Trophoblast cell (in vitro differentiated cells and primary cell): ENCODE results near the gene SLC30A7.

Experiments
- DNase-seq, 2 donors: peaks; one replicate each; pipeline ENCODE4 v3.0.0-alpha.2; 2016
- H2AFZ ChIP-seq: 2 replicates; pipeline ENCODE4 v1.6.1; 2013; ENCODE audit warnings: low read length, moderate library complexity, mild to moderate bottlenecking; ENCODE audit not compliant: insufficient read depth, poor library complexity
- H2AK5ac ChIP-seq: 2 replicates; pipeline ENCODE4 v1.6.1; 2013; ENCODE audit warnings: mild to moderate bottlenecking, low read length
- H2BK120ac ChIP-seq: 2 replicates; pipeline ENCODE4 v1.6.1; 2013; ENCODE audit warnings: low read length, mild to moderate bottlenecking, moderate library complexity; ENCODE audit not compliant: insufficient read depth, poor library complexity
- H2BK12ac ChIP-seq: 2 replicates; pipeline ENCODE4 v1.6.1; 2013; ENCODE audit warnings: mild to moderate bottlenecking, low read length, moderate library complexity
- H2BK5ac ChIP-seq: 2 replicates; pipeline ENCODE4 v1.6.1; 2013; ENCODE audit warnings: low read length, low read depth, moderate library complexity, mild to moderate bottlenecking; ENCODE audit not compliant: poor library complexity
- H3K14ac ChIP-seq: 2 replicates; pipeline ENCODE4 v1.6.1; 2013; ENCODE audit warnings: mild to moderate bottlenecking, low read length
- H3K18ac ChIP-seq: 2 replicates; pipeline ENCODE4 v1.6.1; 2013; ENCODE audit warnings: mild to moderate bottlenecking, low read length
- H3K23ac ChIP-seq: 2 replicates; pipeline ENCODE4 v1.6.1; 2013; ENCODE audit warnings: low read length
- H3K27ac ChIP-seq: 2 replicates; pipeline ENCODE4 v1.5.1; 2013; ENCODE audit warnings: low read depth, mild to moderate bottlenecking, inconsistent platforms, low read length, moderate library complexity
- H3K27me3 ChIP-seq: 2 replicates; pipeline ENCODE4 v1.6.1; 2013; ENCODE audit warnings: inconsistent platforms, mild to moderate bottlenecking, low read length, moderate library complexity; ENCODE audit not compliant: insufficient read depth
- H3K36me3 ChIP-seq, 2 experiments: 1 replicate in 1 of 2; 2 replicates in 1 of 2; pipeline ENCODE4 v1.6.1; 2013; ENCODE audit warnings: low read length in 2 of 2, mild to moderate bottlenecking in 2 of 2, moderate library complexity in 1 of 2; ENCODE audit not compliant: insufficient read depth in 2 of 2, control insufficient read depth in 1 of 2
- H3K4ac ChIP-seq: 2 replicates; pipeline ENCODE4 v1.6.1; 2013; ENCODE audit warnings: low read depth, mild to moderate bottlenecking, low read length, moderate library complexity
- H3K4me1 ChIP-seq, 2 experiments: 1 replicate in 1 of 2; 2 replicates in 1 of 2; pipeline ENCODE4 v1.6.1; 2013; ENCODE audit warnings: low read length in 2 of 2, mild to moderate bottlenecking in 2 of 2, moderate library complexity in 1 of 2; ENCODE audit not compliant: insufficient read depth in 2 of 2, control insufficient read depth in 1 of 2
- H3K4me2 ChIP-seq: 2 replicates; pipeline ENCODE4 v1.6.1; 2013; ENCODE audit warnings: inconsistent platforms, mild to moderate bottlenecking, low read length, moderate library complexity
- H3K4me3 ChIP-seq: 2 replicates; pipeline ENCODE4 v1.5.1; 2013; ENCODE audit warnings: mild to moderate bottlenecking, low read depth, low read length, inconsistent platforms
- H3K79me1 ChIP-seq: one replicate; pipeline ENCODE4 v1.6.1; 2013; ENCODE audit warnings: low read length
- H3K79me2 ChIP-seq: 2 replicates; pipeline ENCODE4 v1.6.1; 2013; ENCODE audit warnings: low read length, mild to moderate bottlenecking; ENCODE audit not compliant: control insufficient read depth, insufficient read depth, poor library complexity
- H3K9ac ChIP-seq: 2 replicates; pipeline ENCODE4 v1.6.1; 2013; ENCODE audit warnings: mild to moderate bottlenecking, low read length
- H3K9me3 ChIP-seq: 2 replicates; pipeline ENCODE4 v1.6.1; 2013; ENCODE audit warnings: low read depth, mild to moderate bottlenecking, control low read depth, inconsistent platforms, low read length; ENCODE audit not compliant: insufficient read depth
- H4K12ac ChIP-seq: 2 replicates; pipeline ENCODE4 v1.6.1; 2013; ENCODE audit warnings: low read depth, mild to moderate bottlenecking, low read length, moderate library complexity
- H4K8ac ChIP-seq: 2 replicates; pipeline ENCODE4 v1.6.1; 2013; ENCODE audit warnings: low read depth, mild to moderate bottlenecking, low read length, moderate library complexity
- H4K91ac ChIP-seq: one replicate; pipeline ENCODE4 v1.6.1; 2013; ENCODE audit warnings: low read depth, mild to moderate bottlenecking, low read length, moderate library complexity
- WGBS: extraction: QIAGEN DNeasy Blood & Tissue Kit; methylation state at CpG from one replicate; pipeline ENCODE4 v1.1.7; 2013; ENCODE audit warnings: missing lambda C conversion rate; ENCODE audit not compliant: insufficient read length, insufficient coverage; ENCODE audit errors: extremely low coverage; 5-methylcytosine and 5-hydroxymethylcytosine counted together

SLC30A7 gene

DNA sequence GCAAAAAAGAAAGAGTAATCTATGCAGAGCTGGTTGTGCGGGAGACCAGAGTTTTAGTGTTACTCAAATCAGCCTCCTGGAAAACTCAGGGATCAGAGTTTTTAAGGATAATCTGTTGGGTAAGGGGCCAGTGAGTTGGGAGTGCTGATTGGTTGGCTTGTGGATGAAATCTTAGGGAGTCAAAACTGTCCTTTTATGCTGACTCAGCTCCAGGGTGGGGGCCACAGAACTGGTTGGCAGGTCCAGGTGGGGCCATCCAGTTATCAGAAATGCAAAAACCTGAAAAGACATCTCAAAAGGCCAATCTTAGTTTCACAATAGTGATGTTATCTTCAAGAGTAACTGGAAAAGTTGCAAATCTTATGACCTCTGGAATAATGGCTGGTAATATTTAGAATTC is 4.5 kb upstream of the SLC30A7 start:
- H3K27me3 ChIP-seq, result no peaks in the 10 kb centered on the region
- H3K4me2 ChIP-seq, result no peak overlapping the region
- peaks cover 14% of the 10 kb centered on the region for H3K79me1 ChIP-seq
- H3K18ac ChIP-seq, result no peak overlapping the region
- H3K9me3 ChIP-seq, result peaks cover 6% of the 10 kb centered on the region
- no peak overlapping the region for H3K23ac ChIP-seq
- H3K36me3 ChIP-seq, result peaks cover 0 to 3% of the 10 kb centered on the region in 2 experiments
- no peaks in the 10 kb centered on the region for H3K4me1 ChIP-seq
- no peak overlapping the region for H3K4me3 ChIP-seq
- no peak overlapping the region for H4K91ac ChIP-seq
- no peak overlapping the region for H3K27ac ChIP-seq
- H2BK120ac ChIP-seq, result no peak overlapping the region
- H3K9ac ChIP-seq, result no peak overlapping the region
- peak; percentile 7 to 76 for DNase-seq
- WGBS, result no CpG with 5 or more reads among the region's 1 CpG
- H4K8ac ChIP-seq, result no peak overlapping the region
- no peak overlapping the region for H2BK5ac ChIP-seq
- H2BK12ac ChIP-seq, result no peak overlapping the region
- H3K14ac ChIP-seq, result no peak overlapping the region
- no peak overlapping the region for H4K12ac ChIP-seq
- H3K4ac ChIP-seq, result no peak overlapping the region
- peaks cover 7% of the 10 kb centered on the region for H3K79me2 ChIP-seq
- H2AK5ac ChIP-seq, result no peak overlapping the region
- no peak overlapping the region for H2AFZ ChIP-seq

GRCh38 chr1:100892554-100892953 is 3.3 kb upstream of the SLC30A7 start:
- Histone ChIP-seq H2BK120ac (no peak overlapping the region), H2BK5ac (no peak overlapping the region)

GRCh38 chr1:100893718-100894117 is 2.2 kb upstream of the SLC30A7 start:
- no peak overlapping the region for H4K12ac ChIP-seq
- no peaks in the 10 kb centered on the region for H3K27me3 ChIP-seq
- no peak overlapping the region for H3K23ac ChIP-seq
- no peak overlapping the region for H3K4ac ChIP-seq
- no peak overlapping the region for H3K4me3 ChIP-seq
- peaks cover 6% of the 10 kb centered on the region for H3K9me3 ChIP-seq
- H3K79me2 ChIP-seq, result peaks cover 11% of the 10 kb centered on the region
- no peak overlapping the region for H4K8ac ChIP-seq
- no peak overlapping the region for H3K4me2 ChIP-seq
- H2AFZ ChIP-seq, result no peak overlapping the region
- H2BK12ac ChIP-seq, result no peak overlapping the region
- no peak overlapping the region for H3K14ac ChIP-seq
- no peak overlapping the region for H3K18ac ChIP-seq
- peaks cover 0 to 3% of the 10 kb centered on the region in 2 experiments for H3K36me3 ChIP-seq
- H3K79me1 ChIP-seq, result peaks cover 15% of the 10 kb centered on the region
- no peaks in the 10 kb centered on the region for H3K4me1 ChIP-seq
- no peak overlapping the region for H2BK5ac ChIP-seq
- no peak overlapping the region for H3K27ac ChIP-seq
- DNase-seq, result no peak
- no CpG with 5 or more reads among the region's 2 CpGs for WGBS
- no peak overlapping the region for H3K9ac ChIP-seq
- no peak overlapping the region for H2BK120ac ChIP-seq
- no peak overlapping the region for H2AK5ac ChIP-seq
- no peak overlapping the region for H4K91ac ChIP-seq

More at GRCh38 chr1:100892554-100892953, 3.3 kb upstream of the SLC30A7 start:
- Histone ChIP-seq H2AK5ac (no peak overlapping the region), H3K79me2 (peaks cover 11% of the 10 kb centered on the region), H2AFZ (no peak overlapping the region), H3K27me3 (no peaks in the 10 kb centered on the region), H3K9me3 (peaks cover 6% of the 10 kb centered on the region), H3K4me2 (no peak overlapping the region), H3K79me1 (peaks cover 15% of the 10 kb centered on the region), H2BK12ac (no peak overlapping the region), H3K4ac (no peak overlapping the region), H3K4me1 (no peaks in the 10 kb centered on the region), H3K18ac (no peak overlapping the region), H4K8ac (no peak overlapping the region), H3K14ac (no peak overlapping the region), H4K91ac (no peak overlapping the region), H3K36me3 (peaks cover 0 to 3% of the 10 kb centered on the region in 2 experiments), H4K12ac (no peak overlapping the region), H3K9ac (no peak overlapping the region), H3K27ac (no peak overlapping the region), H3K4me3 (no peak overlapping the region), H3K23ac (no peak overlapping the region)
- no CpG with 5 or more reads among the region's 3 CpGs for WGBS
- DNase-seq, result peak in 1 of 2 donors; percentile 29

DNA sequence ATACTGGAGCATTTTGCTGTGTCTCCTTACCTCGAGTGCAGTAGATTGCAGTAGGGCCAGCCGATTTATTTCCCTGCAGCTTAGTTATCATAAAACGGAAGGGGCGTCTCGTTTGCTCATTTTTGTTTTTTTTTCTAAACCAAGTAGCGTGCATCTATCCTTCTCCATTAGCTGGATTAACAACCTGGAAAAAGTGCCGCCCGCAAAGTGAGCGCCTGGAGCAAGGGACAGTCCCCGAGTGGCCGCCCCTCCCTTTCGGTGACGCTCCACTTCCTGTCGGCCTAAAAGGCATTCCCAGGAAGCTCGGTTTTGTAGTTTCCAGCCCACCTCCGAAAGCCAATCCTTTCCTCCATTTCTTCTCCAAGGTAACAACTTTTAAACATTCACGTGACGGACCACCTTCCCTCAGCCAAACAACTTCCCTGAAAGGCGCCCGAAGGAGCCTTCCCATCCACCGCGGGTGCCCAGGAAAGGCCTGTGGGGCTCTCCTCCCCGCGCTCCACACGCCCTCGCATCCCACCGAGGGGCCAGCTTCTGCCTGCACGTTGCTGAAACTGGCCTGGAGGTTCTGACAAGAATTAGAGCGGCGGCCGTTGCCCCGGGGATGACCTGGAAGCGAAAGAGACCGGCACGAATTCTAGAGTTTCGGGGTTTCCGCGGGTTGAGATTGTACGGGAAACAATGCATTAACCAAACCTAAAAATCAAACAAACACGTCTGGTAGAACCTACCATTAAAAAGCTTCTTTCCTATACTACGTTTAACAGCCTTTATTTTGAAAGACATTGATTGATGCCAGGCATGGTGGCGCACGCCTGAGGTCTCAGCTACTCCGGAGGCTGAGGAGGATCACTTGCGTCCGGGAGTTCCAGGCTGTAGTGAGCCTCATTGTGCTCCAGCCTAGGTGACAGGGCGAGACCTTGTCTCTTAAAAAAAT is 1.0 kb upstream of the SLC30A7 start, which contains the start of gene EXTL2:
Gene EXTL2 (minus strand): TSS at position 240 of the 937 bp plus-strand sequence. CDS start 6,085 bp downstream, outside the sequence.
- Histone ChIP-seq H3K27ac (peak within 1 kb of the TSS; percentile 81), H2AK5ac (no peak within 1 kb of the TSS), H2BK120ac (peak within 1 kb of the TSS; percentile 76), H3K23ac (no peak within 1 kb of the TSS), H2AFZ (peak within 1 kb of the TSS; percentile 84), H3K9me3 (peaks cover 2% of the 10 kb centered on the region), H3K79me2 (peaks cover 11% of the 10 kb centered on the region), H2BK5ac (peak within 1 kb of the TSS; percentile 94), H3K4me3 (peak within 1 kb of the TSS; percentile 83), H3K4ac (peak within 1 kb of the TSS; percentile 15), H4K8ac (peak within 1 kb of the TSS; percentile 93), H3K9ac (peak within 1 kb of the TSS; percentile 82), H3K36me3 (peaks cover 2% of the 10 kb centered on the region in 2 experiments), H3K79me1 (peaks cover 15% of the 10 kb centered on the region), H2BK12ac (peak within 1 kb of the TSS; percentile 37), H3K14ac (peak within 1 kb of the TSS; percentile 74), H3K27me3 (no peaks in the 10 kb centered on the region), H4K91ac (peak within 1 kb of the TSS; percentile 64), H3K18ac (peak within 1 kb of the TSS; percentile 65), H4K12ac (peak within 1 kb of the TSS; percentile 58), H3K4me1 (no peaks in the 10 kb centered on the region), H3K4me2 (peak within 1 kb of the TSS; percentile 98)
- WGBS, result no CpG with 5 or more reads among the region's 47 CpGs
- peak; percentile 85 to 89 for DNase-seq
